ENCODE data around the gene MAD1L1.

MAD1L1 gene

DNA sequence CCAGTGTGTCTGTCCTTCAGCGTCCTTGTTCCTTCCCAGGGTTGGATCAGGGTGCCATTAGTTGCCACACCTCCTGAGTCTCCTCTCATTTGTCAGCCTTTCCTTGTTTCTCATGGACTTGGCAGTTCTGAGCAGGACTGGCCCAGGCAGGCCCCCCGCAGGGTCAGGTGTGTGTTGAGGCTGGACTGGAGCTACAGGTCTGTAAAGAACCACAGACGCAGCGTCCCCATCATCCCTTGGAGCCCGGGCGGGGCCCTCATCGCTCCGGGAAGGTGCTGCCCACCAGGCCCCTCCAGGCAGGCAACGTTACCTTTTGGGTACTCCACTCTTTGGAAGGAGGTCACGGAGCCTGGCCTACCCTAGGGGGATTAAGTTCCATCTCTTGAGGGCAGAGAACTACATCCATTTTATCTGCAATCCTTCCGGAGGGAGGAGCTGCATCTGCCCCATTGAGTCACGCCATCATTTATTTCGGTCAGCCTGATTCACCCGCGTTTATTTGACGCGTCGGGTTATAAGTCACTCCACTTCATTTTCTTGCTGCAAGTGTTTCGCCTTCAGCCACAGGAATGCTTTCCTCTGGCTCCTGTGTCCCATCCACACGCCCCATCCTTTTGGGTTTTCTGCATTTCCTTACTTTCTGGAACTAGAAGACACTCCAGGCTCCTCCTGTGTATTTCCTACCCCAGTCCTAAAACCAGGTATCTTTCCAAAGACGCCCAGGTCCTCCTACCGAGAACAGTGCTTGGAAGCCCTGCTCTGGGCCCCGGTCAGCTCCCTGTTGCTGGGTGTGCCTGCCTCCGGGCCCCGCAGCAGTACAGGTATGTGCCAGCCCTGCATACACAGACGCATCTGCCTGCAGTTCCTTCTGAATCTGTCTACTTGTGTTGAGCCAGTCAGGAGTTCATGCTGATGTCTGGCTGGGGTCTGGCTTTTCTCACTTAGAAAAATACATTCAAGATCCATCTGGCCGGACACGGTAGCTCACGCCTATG is 141.9 kb downstream of the MAD1L1 start:
- Histone ChIP-seq H3K27me3 (ENCODE audit: control insufficient read depth in 1 of 2, insufficient read depth in 2 of 2, low read length in 2 of 2) (no peaks in the 10 kb centered on the region), H3K9me3 (ENCODE audit: control insufficient read depth in 2 of 2, low read length in 2 of 2) (no peaks in the 10 kb centered on the region), H3K36me3 (ENCODE audit: control insufficient read depth in 2 of 2, insufficient read depth in 2 of 2, low read length in 2 of 2) (no peaks in the 10 kb centered on the region), H3K4me3 (ENCODE audit: low read length in 2 of 2) (no peak overlapping the region), H3K9ac (ENCODE audit: low read length in 2 of 2) (no peak overlapping the region), H3K27ac (ENCODE audit: low read length) (no peak overlapping the region), H3K4me1 (ENCODE audit: control insufficient read depth, insufficient read depth, low read length) (no peaks in the 10 kb centered on the region)

DNA sequence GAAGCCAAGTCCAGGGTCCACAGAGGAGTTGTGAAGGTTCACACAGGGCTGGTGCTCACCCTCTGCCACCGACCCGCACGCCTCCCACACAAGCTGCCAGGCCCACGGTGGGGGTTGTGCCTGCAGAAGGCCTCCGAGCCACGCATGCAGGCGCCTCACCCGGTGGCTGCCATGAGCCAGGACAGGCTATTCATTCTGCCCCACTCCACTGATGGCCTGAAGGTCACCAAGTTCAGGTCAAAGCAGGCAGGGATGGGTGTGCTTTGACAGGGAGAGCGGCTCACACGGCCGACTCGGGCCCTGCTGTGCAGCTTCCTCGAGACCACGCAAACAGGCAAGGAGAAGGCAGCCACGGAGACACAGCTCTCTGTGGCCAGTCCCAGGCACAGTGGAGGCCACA is 143.9 kb downstream of the MAD1L1 start:
- Histone ChIP-seq H3K27me3 (ENCODE audit: control insufficient read depth in 1 of 2, insufficient read depth in 2 of 2, low read length in 2 of 2) (no peaks in the 10 kb centered on the region), H3K27ac (ENCODE audit: low read length) (no peak overlapping the region), H3K4me3 (ENCODE audit: low read length in 2 of 2) (no peak overlapping the region), H3K9ac (ENCODE audit: low read length in 2 of 2) (no peak overlapping the region), H3K4me1 (ENCODE audit: control insufficient read depth, insufficient read depth, low read length) (no peaks in the 10 kb centered on the region), H3K9me3 (ENCODE audit: control insufficient read depth in 2 of 2, low read length in 2 of 2) (no peaks in the 10 kb centered on the region), H3K36me3 (ENCODE audit: control insufficient read depth in 2 of 2, insufficient read depth in 2 of 2, low read length in 2 of 2) (no peaks in the 10 kb centered on the region)

DNA sequence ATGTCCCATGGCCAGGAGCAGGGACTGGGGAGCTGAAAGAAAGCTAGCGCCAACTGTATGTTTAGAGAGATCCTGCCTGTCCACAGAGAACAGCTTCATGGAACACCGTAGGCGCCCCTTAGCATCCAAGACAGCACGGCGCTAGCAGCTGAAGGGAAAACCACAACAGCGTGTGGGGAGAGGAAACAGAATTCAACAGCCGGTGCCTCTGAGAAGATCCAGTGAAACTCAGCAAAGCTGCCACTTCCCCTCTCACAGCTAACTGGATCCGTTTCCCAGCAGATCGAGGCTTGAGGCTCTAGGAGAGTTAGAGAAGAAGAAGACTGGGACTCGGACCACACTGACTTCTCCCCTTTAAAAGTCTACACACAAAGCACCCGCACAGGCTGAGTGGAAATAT is 145.0 kb downstream of the MAD1L1 start:
- H3K9me3 ChIP-seq (ENCODE audit: control insufficient read depth in 2 of 2, low read length in 2 of 2): no peaks in the 10 kb centered on the region
- no peaks in the 10 kb centered on the region for H3K4me1 ChIP-seq (ENCODE audit: control insufficient read depth, insufficient read depth, low read length)
- no peaks in the 10 kb centered on the region for H3K36me3 ChIP-seq (ENCODE audit: control insufficient read depth in 2 of 2, insufficient read depth in 2 of 2, low read length in 2 of 2)
- no peak overlapping the region for H3K9ac ChIP-seq (ENCODE audit: low read length in 2 of 2)
- no peaks in the 10 kb centered on the region for H3K27me3 ChIP-seq (ENCODE audit: control insufficient read depth in 1 of 2, insufficient read depth in 2 of 2, low read length in 2 of 2)
- H3K4me3 ChIP-seq (ENCODE audit: low read length in 2 of 2): no peak overlapping the region
- H3K27ac ChIP-seq (ENCODE audit: low read length): no peak overlapping the region

DNA sequence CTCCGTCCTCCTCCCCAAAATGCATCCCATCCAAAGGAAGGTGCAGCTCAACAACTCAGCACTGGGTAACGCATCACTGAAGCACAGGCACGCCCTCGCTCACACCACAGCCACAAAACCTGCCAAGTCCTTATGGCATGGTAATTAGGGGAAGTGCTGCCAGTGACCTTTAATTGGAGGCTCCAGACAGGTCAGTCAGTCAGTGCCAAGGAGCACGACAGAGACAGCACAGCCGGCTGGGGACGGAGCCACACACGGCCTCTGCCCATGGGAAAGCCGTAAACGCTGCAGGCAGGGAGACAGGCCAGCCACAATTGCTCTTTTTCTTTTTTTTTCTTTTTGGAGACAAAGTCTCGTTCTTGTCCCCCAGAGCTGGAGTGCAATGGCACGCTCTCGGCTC is 146.5 kb downstream of the MAD1L1 start:
- Histone ChIP-seq H3K9ac (ENCODE audit: low read length in 2 of 2) (no peak overlapping the region), H3K27ac (ENCODE audit: low read length) (no peak overlapping the region)

DNA sequence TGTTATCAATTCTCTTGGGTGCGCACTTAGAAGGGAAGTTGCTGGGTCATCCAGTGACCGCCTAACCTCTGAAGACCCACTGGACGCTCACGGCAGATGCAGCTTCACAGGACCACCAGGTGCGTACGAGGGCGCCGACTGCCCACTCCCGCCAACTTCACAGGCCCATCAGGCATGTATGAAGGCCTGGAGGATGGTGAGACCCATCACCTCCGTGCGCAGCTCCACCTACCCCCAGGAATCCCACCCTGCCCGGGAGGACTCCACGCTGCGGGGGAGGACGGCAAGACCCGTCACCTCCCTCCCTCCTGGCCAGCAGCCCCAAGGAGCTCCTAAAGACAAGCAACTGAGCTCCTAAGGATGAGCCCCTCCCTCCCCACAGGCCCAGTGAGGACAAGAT is 146.9 kb downstream of the MAD1L1 start:
- Histone ChIP-seq H3K36me3 (ENCODE audit: control insufficient read depth in 2 of 2, insufficient read depth in 2 of 2, low read length in 2 of 2) (no peaks in the 10 kb centered on the region), H3K27ac (ENCODE audit: low read length) (no peak overlapping the region), H3K4me3 (ENCODE audit: low read length in 2 of 2) (no peak overlapping the region), H3K9me3 (ENCODE audit: control insufficient read depth in 2 of 2, low read length in 2 of 2) (no peaks in the 10 kb centered on the region), H3K4me1 (ENCODE audit: control insufficient read depth, insufficient read depth, low read length) (no peaks in the 10 kb centered on the region), H3K9ac (ENCODE audit: low read length in 2 of 2) (no peak overlapping the region), H3K27me3 (ENCODE audit: control insufficient read depth in 1 of 2, insufficient read depth in 2 of 2, low read length in 2 of 2) (no peaks in the 10 kb centered on the region)

More for the DNA sequence above, 146.5 kb downstream of the MAD1L1 start:
- H3K36me3 ChIP-seq (ENCODE audit: control insufficient read depth in 2 of 2, insufficient read depth in 2 of 2, low read length in 2 of 2): no peaks in the 10 kb centered on the region
- no peaks in the 10 kb centered on the region for H3K9me3 ChIP-seq (ENCODE audit: control insufficient read depth in 2 of 2, low read length in 2 of 2)
- no peaks in the 10 kb centered on the region for H3K27me3 ChIP-seq (ENCODE audit: control insufficient read depth in 1 of 2, insufficient read depth in 2 of 2, low read length in 2 of 2)
- H3K4me3 ChIP-seq (ENCODE audit: low read length in 2 of 2): no peak overlapping the region
- no peaks in the 10 kb centered on the region for H3K4me1 ChIP-seq (ENCODE audit: control insufficient read depth, insufficient read depth, low read length)

DNA sequence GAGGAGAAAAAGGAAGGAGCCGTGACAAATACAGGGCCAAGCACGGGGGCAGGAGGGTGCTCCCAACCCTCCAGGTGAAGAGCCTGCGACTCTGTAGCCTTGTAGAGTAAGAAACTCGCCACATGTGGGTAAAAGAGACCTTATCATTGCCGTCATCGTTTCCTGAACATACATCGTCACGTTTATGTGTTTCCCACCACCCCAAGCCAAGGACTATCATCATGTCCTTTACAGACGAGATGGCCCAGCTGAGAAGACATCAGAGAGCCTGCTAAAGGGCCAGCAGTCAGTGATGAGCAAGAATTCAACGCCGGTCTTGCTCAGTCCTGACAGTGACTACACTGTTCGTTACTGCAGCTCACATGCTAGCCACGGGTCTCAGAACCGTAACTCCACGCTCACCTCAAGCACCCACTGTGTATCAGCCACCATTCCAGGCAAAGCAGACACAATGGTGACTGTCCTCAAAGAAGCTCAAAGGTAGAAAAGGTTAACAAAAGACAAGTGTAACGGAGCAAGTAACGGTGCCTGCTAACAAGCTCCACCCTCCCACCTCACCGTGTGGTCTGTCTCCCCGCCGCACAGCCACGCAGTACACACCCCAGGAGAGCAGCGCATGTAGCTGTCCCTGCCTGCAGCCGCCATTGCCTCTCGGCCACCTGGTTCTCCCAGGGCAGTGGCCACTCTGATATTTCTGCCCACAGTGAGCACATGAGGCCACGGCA is 147.8 kb downstream of the MAD1L1 start:
- Histone ChIP-seq H3K9ac (ENCODE audit: low read length in 2 of 2) (no peak overlapping the region), H3K4me1 (ENCODE audit: control insufficient read depth, insufficient read depth, low read length) (no peaks in the 10 kb centered on the region), H3K36me3 (ENCODE audit: control insufficient read depth in 2 of 2, insufficient read depth in 2 of 2, low read length in 2 of 2) (no peaks in the 10 kb centered on the region), H3K9me3 (ENCODE audit: control insufficient read depth in 2 of 2, low read length in 2 of 2) (no peaks in the 10 kb centered on the region), H3K27me3 (ENCODE audit: control insufficient read depth in 1 of 2, insufficient read depth in 2 of 2, low read length in 2 of 2) (no peaks in the 10 kb centered on the region), H3K27ac (ENCODE audit: low read length) (no peak overlapping the region), H3K4me3 (ENCODE audit: low read length in 2 of 2) (no peak overlapping the region)

DNA sequence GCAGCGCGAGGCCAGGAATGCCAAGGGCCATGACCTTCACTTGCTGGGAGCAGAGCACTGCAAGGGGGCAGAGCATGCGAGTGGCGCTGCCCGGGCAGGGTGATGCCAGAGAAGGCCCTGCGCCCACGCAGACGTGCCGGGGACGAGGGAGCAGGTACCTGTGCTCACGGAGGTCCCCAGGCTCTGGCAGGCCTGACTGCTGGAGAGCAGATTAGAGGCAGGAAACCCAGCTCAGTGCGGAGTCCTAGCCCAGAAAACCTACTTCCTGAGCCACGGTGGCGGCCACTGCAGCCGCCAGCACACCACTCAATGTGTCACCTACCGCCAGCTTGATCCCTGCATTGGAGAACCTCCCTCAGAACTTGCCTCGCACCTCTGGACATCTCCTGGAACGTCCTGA is 148.4 kb downstream of the MAD1L1 start:
- Histone ChIP-seq H3K36me3 (ENCODE audit: control insufficient read depth in 2 of 2, insufficient read depth in 2 of 2, low read length in 2 of 2) (no peaks in the 10 kb centered on the region), H3K4me3 (ENCODE audit: low read length in 2 of 2) (no peak overlapping the region), H3K9ac (ENCODE audit: low read length in 2 of 2) (no peak overlapping the region), H3K27me3 (ENCODE audit: control insufficient read depth in 1 of 2, insufficient read depth in 2 of 2, low read length in 2 of 2) (no peaks in the 10 kb centered on the region), H3K4me1 (ENCODE audit: control insufficient read depth, insufficient read depth, low read length) (no peaks in the 10 kb centered on the region), H3K27ac (ENCODE audit: low read length) (no peak overlapping the region), H3K9me3 (ENCODE audit: control insufficient read depth in 2 of 2, low read length in 2 of 2) (no peaks in the 10 kb centered on the region)

DNA sequence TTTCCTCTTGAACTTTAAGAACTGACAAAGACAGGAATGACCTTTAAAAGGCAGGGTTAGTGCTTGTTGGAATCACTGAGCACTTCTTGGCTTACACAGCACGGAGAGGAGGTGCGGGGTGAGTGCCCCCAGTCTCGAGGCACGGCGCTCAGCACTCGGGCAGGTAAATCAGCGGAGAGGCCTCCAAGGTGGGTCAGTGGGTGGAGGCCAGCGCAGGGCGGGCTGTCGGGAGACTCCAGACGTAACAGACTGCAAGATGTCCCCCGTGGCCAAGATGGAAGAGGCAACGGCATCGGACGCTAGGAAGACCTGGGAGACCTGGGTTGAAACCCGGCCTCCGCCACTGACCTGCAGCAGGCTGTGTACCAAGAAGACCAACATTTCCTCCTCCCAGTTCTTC is 149.4 kb downstream of the MAD1L1 start:
- no peaks in the 10 kb centered on the region for H3K27me3 ChIP-seq (ENCODE audit: control insufficient read depth in 1 of 2, insufficient read depth in 2 of 2, low read length in 2 of 2)
- H3K9ac ChIP-seq (ENCODE audit: low read length in 2 of 2): no peak overlapping the region
- no peaks in the 10 kb centered on the region for H3K4me1 ChIP-seq (ENCODE audit: control insufficient read depth, insufficient read depth, low read length)
- no peaks in the 10 kb centered on the region for H3K9me3 ChIP-seq (ENCODE audit: control insufficient read depth in 2 of 2, low read length in 2 of 2)
- no peak overlapping the region for H3K27ac ChIP-seq (ENCODE audit: low read length)
- no peaks in the 10 kb centered on the region for H3K36me3 ChIP-seq (ENCODE audit: control insufficient read depth in 2 of 2, insufficient read depth in 2 of 2, low read length in 2 of 2)
- no peak overlapping the region for H3K4me3 ChIP-seq (ENCODE audit: low read length in 2 of 2)

DNA sequence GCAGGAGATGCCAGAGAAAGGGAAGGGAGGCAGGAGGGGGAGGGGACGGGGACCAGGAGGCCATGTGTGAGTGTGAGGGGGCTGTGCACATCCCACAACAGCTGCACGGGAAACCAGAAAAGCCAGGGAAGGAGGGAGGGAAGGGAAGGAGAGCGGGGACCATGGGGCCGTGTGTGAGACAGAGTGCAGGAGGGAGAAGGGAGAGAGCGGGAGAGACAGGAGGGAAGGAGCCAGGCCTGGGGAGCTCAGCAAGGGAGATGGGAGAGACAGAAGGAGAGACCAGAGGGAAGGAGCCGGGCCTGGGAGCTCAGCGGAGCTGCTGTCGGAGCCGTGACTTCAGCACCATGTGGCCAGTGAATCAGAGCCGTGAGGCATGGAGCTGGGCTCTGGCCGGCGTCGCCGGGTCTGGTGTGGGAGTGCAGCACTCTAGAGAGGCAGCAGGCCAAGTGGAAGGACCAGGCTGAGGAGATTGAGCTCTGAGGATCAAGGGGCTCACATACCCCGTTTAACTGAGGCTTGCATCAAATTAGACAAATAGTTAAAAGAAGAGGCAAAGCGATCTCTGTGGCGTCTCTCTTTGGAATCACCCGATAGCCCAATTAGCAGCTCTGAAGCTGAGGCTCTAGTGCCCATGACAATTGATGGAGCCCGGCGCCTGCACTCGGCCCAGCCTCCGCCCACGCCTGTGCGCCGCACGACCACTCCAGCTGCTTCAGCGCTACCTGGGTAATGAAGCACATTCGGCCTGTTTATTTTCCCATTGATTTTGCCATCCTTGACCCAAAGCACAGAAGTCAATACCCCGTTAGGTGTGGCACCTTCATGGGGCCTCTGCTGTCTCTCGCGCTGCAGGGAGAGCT is 150.4 kb downstream of the MAD1L1 start:
- no peak overlapping the region for H3K9ac ChIP-seq (ENCODE audit: low read length in 2 of 2)
- no peaks in the 10 kb centered on the region for H3K9me3 ChIP-seq (ENCODE audit: control insufficient read depth in 2 of 2, low read length in 2 of 2)
- no peaks in the 10 kb centered on the region for H3K27me3 ChIP-seq (ENCODE audit: control insufficient read depth in 1 of 2, insufficient read depth in 2 of 2, low read length in 2 of 2)
- H3K27ac ChIP-seq (ENCODE audit: low read length): no peak overlapping the region
- H3K4me1 ChIP-seq (ENCODE audit: control insufficient read depth, insufficient read depth, low read length): no peaks in the 10 kb centered on the region
- H3K4me3 ChIP-seq (ENCODE audit: low read length in 2 of 2): no peak overlapping the region
- no peaks in the 10 kb centered on the region for H3K36me3 ChIP-seq (ENCODE audit: control insufficient read depth in 2 of 2, insufficient read depth in 2 of 2, low read length in 2 of 2)

DNA sequence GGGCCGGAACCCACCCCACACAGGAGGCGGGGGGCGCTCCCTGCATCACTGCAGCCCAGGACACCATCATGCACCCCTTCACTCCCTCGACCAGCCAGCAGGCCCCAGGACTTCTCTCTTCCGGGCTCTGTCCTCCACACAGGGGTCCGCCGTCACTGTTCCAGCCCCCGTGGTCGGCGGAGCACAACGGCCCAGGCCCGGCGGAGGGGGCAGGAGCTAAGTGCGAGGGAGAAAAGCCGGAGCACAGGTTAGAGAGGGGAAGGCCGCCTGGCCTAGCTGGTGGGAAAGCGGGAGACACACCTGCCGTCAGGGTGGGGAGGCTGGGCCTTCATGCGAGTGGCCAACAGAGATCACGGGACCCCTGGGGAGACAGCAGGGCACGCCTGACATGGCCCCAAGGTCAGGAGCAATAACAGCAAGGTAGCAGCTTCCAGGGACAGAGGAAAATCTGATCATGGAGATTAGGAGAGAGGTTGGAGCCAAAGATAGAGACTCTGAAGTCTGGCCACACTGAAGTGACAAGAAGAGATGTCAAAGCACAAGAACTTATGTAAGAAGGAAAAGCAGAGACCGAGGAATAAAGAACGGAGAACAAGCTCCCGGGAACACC is 151.1 kb downstream of the MAD1L1 start:
- Histone ChIP-seq H3K4me1 (ENCODE audit: control insufficient read depth, insufficient read depth, low read length) (no peaks in the 10 kb centered on the region), H3K27me3 (ENCODE audit: control insufficient read depth in 1 of 2, insufficient read depth in 2 of 2, low read length in 2 of 2) (no peaks in the 10 kb centered on the region), H3K27ac (ENCODE audit: low read length) (no peak overlapping the region)

More for the DNA sequence above, 151.1 kb downstream of the MAD1L1 start:
- H3K9ac ChIP-seq (ENCODE audit: low read length in 2 of 2): no peak overlapping the region
- no peaks in the 10 kb centered on the region for H3K9me3 ChIP-seq (ENCODE audit: control insufficient read depth in 2 of 2, low read length in 2 of 2)
- peaks cover 0 to 2% of the 10 kb centered on the region in 2 donors for H3K36me3 ChIP-seq (ENCODE audit: control insufficient read depth in 2 of 2, insufficient read depth in 2 of 2, low read length in 2 of 2)
- H3K4me3 ChIP-seq (ENCODE audit: low read length in 2 of 2): no peak overlapping the region
